ENCODE measurements around the gene SMURF1.

DNA sequence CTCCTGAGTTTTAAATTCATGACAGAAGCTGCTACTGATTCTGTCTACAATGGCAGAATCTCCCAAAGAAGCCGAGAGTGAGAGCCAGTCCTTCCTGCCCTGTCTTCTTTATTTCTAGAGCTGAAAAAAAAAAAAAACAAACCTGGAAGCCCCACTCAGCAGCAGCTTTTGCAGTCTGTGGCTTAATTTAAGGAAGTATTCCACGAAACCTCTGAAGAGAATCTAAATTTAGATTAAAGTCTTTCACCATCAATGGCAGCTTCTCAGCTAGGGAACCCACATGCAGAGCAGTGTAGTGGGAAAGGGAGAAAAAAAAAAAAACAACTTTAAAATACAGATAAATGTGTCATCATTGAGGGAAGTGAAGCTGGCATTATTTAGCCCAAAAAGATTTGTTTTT lies 23.4 kb downstream of the SMURF1 start:
- TF ChIP-seq, protein P1, sequence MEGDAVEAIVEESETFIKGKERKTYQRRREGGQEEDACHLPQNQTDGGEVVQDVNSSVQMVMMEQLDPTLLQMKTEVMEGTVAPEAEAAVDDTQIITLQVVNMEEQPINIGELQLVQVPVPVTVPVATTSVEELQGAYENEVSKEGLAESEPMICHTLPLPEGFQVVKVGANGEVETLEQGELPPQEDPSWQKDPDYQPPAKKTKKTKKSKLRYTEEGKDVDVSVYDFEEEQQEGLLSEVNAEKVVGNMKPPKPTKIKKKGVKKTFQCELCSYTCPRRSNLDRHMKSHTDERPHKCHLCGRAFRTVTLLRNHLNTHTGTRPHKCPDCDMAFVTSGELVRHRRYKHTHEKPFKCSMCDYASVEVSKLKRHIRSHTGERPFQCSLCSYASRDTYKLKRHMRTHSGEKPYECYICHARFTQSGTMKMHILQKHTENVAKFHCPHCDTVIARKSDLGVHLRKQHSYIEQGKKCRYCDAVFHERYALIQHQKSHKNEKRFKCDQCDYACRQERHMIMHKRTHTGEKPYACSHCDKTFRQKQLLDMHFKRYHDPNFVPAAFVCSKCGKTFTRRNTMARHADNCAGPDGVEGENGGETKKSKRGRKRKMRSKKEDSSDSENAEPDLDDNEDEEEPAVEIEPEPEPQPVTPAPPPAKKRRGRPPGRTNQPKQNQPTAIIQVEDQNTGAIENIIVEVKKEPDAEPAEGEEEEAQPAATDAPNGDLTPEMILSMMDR (IDR thresholded peaks at IDR 0.05): no peak
- TF ChIP-seq POLR2A (IDR thresholded peaks at IDR 0.05): no peak

All from sigmoid colon (tissue), 3 donors.